GM19351 (cell line): ENCODE data around the gene PCDHGA11.
A peak's percentile ranks its signal among the peaks of the same experiment; 100 is the strongest.
"Not testable (repeated sequence)": the region's sequence is repeated elsewhere in the genome, so short reads cannot be mapped to it uniquely, and the experiment has no call there.

Source experiments
- ATAC-seq: cut with Tn5 transposase; IDR thresholded peaks from one replicate; pipeline ENCODE4 v1.9.1; 2021; ENCODE audit warnings: mild to moderate bottlenecking, moderate library complexity; ENCODE audit not compliant: unreplicated experiment

PCDHGA11 gene

DNA sequence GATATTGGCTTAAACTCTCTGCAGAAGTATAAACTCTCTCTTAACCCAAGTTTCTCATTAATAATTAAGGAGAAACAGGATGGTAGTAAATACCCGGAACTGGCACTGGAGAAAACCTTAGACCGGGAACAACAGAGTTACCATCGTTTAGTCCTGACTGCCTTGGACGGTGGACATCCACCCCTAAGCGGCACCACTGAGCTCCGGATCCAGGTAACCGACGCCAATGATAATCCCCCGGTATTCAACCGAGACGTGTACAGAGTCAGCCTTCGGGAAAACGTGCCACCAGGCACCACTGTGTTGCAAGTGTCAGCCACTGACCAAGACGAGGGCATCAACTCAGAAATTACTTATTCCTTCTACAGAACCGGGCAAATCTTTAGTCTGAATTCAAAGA lies 22.2 kb upstream of the PCDHGA11 start:
- no peak for ATAC-seq

- no peak for ATAC-seq
Measured at GRCh38 chr5:141399555-141400258, 21.1 kb upstream of the PCDHGA11 start.

DNA sequence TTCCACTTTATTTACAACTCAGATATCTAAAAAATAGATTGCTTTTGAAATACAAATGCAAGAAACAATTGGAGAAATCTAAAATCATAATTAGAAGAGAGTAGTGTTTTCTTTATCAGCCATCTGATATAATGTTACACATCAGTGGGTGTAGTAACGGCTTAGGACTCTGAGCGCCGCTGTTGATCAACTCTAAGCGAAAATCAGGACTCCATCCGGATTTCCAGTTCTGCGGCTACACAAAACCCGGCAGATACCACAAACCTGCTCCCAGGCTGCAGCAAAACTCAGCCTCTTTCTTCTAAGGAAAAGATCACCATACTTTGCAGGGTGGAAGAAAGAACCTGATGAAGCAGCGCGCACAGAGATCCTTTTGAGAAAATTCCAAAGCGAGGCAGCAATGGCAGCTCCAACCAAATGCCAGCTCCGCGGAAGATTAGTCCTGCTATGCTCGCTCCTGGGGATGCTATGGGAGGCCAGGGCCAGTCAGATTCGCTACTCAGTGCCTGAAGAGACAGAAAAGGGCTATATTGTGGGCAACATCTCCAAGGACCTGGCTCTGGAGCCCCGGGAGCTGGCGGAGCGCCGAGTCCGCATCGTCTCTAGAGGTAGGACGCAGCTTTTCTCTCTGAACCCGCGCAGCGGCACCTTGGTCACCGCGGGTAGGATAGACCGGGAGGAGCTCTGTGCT lies 18.2 kb upstream of the PCDHGA11 start, which contains the start of gene PCDHGA9:
PCDHGA9 (plus strand) TSS at position 226 of the 691 bp plus-strand sequence; CDS start at position 401, 175 bp downstream.
- no peak for ATAC-seq

DNA sequence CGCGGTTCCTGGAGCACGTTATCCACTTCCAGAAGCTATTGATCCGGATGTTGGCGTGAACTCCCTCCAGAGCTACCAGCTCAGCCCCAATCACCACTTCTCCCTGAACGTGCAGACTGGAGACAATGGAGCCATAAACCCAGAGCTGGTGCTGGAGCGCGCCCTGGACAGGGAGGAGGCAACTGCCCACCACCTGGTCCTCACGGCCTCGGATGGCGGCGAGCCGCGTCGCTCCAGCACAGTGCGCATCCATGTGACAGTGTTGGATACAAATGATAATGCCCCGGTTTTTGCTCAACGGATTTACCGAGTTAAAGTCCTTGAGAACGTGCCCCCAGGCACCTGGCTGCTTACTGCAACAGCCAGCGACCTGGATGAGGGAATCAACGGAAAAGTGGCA lies 17.5 kb upstream of the PCDHGA11 start:
- ATAC-seq = no peak

DNA sequence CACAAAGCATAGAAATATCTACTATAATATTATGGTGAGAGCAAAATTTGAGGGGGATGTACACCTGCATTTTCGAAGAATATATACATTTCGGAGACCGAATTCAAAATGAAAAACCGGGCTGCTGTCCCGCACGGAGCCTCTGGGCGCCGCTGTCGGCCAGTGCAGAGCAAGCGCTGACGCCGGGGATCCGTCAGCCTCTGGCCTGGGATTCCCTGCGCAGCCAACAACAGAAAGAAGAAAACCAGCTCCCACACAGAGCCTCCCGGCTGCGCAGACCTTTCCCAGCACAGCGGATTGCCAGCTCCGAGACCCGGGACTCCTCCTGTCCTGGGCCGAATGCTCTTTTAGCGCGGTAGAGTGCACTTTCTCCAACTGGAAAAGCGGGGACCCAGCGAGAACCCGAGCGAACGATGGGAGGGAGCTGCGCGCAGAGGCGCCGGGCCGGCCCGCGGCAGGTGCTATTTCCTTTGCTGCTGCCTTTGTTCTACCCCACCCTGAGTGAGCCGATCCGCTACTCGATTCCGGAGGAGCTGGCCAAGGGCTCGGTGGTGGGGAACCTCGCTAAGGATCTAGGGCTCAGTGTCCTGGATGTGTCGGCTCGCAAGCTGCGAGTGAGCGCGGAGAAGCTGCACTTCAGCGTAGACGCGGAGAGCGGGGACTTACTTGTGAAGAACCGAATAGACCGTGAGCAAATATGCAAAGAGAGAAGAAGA lies 12.9 kb upstream of the PCDHGA11 start, which contains the start of gene PCDHGB6:
PCDHGB6 (plus strand) TSS at position 232 of the 716 bp plus-strand sequence; CDS start at position 414, 182 bp downstream.
- peak; percentile 86 for ATAC-seq

DNA sequence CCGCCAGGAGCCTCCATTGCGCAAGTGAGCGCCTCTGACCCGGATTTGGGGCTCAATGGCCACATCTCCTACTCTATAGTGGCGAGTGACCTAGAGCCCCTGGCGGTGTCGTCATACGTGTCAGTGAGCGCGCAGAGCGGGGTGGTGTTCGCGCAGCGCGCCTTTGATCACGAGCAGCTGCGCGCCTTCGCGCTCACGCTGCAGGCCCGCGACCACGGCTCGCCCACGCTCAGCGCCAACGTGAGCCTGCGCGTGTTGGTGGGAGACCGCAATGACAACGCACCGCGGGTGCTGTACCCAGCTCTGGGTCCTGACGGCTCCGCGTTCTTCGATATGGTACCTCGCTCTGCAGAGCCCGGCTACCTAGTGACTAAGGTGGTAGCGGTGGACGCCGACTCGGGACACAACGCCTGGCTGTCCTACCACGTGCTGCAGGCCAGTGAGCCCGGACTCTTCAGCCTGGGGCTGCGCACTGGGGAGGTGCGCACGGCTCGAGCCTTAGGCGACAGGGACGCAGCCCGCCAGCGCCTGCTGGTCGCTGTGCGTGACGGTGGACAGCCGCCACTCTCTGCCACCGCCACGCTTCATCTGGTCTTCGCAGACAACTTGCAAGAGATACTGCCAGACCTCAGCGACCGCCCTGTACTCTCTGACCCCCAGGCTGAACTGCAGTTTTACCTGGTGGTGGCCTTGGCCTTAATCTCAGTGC lies 11.1 kb upstream of the PCDHGA11 start:
- no peak for ATAC-seq

- ATAC-seq = no peak
Measured at GRCh38 chr5:141411575-141411974, 9.3 kb upstream of the PCDHGA11 start.

- ATAC-seq = peak; percentile 76
Measured at GRCh38 chr5:141412854-141413539, 7.9 kb upstream of the PCDHGA11 start, which contains the start of gene PCDHGA10. Gene PCDHGA10 (plus strand): TSS chr5:141412987. CDS start chr5:141413176, 189 bp downstream.

DNA sequence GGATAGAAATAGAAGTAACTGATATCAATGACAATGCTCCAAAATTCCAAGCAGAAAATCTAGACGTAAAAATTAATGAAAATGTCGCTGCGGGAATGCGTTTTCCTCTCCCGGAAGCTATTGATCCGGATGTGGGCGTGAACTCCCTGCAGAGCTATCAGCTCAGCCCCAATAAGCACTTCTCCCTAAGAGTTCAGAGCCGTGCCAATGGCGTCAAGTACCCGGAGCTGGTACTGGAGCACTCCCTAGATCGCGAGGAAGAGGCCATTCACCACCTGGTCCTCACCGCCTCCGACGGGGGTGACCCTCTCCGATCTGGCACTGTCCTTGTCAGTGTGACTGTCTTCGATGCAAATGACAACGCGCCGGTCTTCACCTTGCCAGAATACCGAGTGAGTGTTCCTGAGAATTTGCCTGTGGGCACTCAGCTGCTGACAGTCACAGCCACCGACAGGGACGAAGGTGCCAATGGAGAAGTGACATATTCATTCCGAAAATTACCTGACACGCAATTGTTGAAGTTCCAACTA lies 7.2 kb upstream of the PCDHGA11 start:
- no peak for ATAC-seq

- ATAC-seq = not testable (repeated sequence)
Measured at GRCh38 chr5:141414548-141415274, 6.1 kb upstream of the PCDHGA11 start.

DNA sequence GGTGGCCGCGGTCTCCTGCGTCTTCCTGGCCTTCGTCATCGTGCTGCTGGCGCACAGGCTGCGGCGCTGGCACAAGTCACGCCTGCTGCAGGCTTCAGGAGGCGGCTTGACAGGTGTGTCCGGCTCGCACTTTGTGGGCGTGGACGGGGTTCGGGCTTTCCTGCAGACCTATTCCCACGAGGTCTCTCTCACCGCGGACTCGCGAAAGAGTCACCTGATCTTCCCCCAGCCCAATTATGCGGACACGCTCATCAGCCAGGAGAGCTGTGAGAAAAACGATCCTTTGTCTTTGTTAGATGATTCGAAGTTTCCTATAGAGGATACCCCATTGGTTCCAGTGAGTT lies 5.6 kb upstream of the PCDHGA11 start:
- ATAC-seq = not testable (repeated sequence)

DNA sequence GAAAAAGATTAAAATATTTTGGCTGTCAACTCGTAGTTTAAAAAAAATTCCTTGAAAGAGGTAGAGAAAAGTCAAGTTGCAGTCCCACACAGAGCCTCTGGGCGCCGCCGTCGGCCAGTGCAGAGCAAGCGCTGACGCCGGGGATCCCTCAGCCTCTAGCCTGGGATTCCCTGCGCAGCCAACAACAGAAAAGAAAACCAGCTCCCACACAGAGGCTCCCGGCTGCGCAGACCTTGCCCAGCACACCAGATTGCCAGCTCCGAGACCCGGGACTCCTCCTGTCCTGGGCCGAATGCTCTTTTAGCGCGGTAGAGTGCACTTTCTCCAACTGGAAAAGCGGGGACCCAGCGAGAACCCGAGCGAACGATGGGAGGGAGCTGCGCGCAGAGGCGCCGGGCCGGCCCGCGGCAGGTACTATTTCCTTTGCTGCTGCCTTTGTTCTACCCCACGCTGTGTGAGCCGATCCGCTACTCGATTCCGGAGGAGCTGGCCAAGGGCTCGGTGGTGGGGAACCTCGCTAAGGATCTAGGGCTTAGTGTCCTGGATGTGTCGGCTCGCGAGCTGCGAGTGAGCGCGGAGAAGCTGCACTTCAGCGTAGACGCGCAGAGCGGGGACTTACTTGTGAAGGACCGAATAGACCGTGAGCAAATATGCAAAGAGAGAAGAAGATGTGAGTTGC lies 3.2 kb upstream of the PCDHGA11 start, which contains the start of gene PCDHGB7:
PCDHGB7 (plus strand) TSS at position 184 of the 679 bp plus-strand sequence; CDS start at position 367, 183 bp downstream.
- peak; percentile 76 for ATAC-seq

- no peak for ATAC-seq
Measured at GRCh38 chr5:141419074-141419880, 1.6 kb upstream of the PCDHGA11 start.

GRCh38 chr5:141421489-141421855 lies 621 bp downstream of the PCDHGA11 start:
- ATAC-seq = no peak

GRCh38 chr5:141422742-141423291 lies 2.0 kb downstream of the PCDHGA11 start:
- no peak for ATAC-seq

GRCh38 chr5:141427783-141428426 lies 7.1 kb downstream of the PCDHGA11 start:
- no peak for ATAC-seq
